ENCODE measurements around the gene APOBEC3A. TPM values are rescaled to one million over a fixed set of nuclear protein-coding genes. Genes with fewer than 3 reads are reported as not detected.

APOBEC3A gene
- total and polyA plus RNA-seq, 2 of the 4 experiments (the other 2 are of a cell fraction): not detected

- no peak overlapping the region for H3K23ac ChIP-seq (ENCODE audit: low read depth, low read length)
- no peak overlapping the region for H2BK120ac ChIP-seq (ENCODE audit: low read depth, low read length)
- no TSS peak for BruUV-seq (replicated peaks)
- H3K27me3 ChIP-seq (ENCODE audit: control insufficient read depth, insufficient read depth, low read length): peaks cover 51% of the 10 kb centered on the region
- no peaks in the 10 kb centered on the region for H3K9me1 ChIP-seq (ENCODE audit: insufficient read depth, low read length)
- no peak overlapping the region for H2BK5ac ChIP-seq (ENCODE audit: low read depth, low read length, poor library complexity, severe bottlenecking)
- no peak overlapping the region for H4K5ac ChIP-seq (ENCODE audit: low read depth, low read length)
- H3K27ac ChIP-seq (ENCODE audit: insufficient read depth, low read length): no peak overlapping the region
- DNase-seq (no peak), ATAC-seq (ENCODE audit: low read depth) (no peak)
- no peak overlapping the region for H2AK5ac ChIP-seq (ENCODE audit: low read depth, low read length)
- H3K9ac ChIP-seq (ENCODE audit: low read depth, low read length): no peak overlapping the region
- no peak overlapping the region for H2BK15ac ChIP-seq (ENCODE audit: low read depth, low read length)
- H4K8ac ChIP-seq (ENCODE audit: low read depth in 2 of 2, low read length in 2 of 2): no peak overlapping the region
- H2AFZ ChIP-seq (replicated peaks; ENCODE audit: low read length, poor library complexity): no peak overlapping the region
- H2BK20ac ChIP-seq (ENCODE audit: low read depth, low read length): no peak overlapping the region
- CTCF ChIA-PET: no interaction called here
- H3K56ac ChIP-seq (ENCODE audit: extremely low read depth, insufficient read depth, low read length): no peak overlapping the region
- no peaks in the 10 kb centered on the region for H3K9me3 ChIP-seq (ENCODE audit: control insufficient read depth, insufficient read depth, low read length)
- H3K4me3 ChIP-seq (ENCODE audit: insufficient read depth, low read depth, low read length): no peak overlapping the region
- H3K18ac ChIP-seq (ENCODE audit: low read depth, low read length): no peak overlapping the region
- in situ Hi-C loops (cut with MboI; ENCODE audit: low sequenced_read_pairs) (no loop called here), dilution Hi-C loops (cut with HindIII; ENCODE audit: low sequenced_read_pairs, unreplicated experiment) (no loop called here), intact Hi-C loops (cut with micrococcal nuclease) (no loop called here)
- no peak for TF ChIP-seq RCOR1 (IDR thresholded peaks at IDR 0.05; ENCODE audit: insufficient replicate concordance, low read length)
- TF ChIP-seq RFX5 (IDR thresholded peaks at IDR 0.05; ENCODE audit: low read depth, low read length): no peak
- no peak for TF ChIP-seq FOS (IDR thresholded peaks at IDR 0.05; ENCODE audit: low read depth, low read length)
- no peak for TF ChIP-seq CEBPB (IDR thresholded peaks at IDR 0.05; ENCODE audit: low read depth, low read length)
- no peak for TF ChIP-seq RAD21 (IDR thresholded peaks at IDR 0.05; ENCODE audit: low read length)
- TF ChIP-seq MAFK (IDR thresholded peaks at IDR 0.05; ENCODE audit: low read depth, low read length): no peak
- TF ChIP-seq NFE2L2 (IDR thresholded peaks at IDR 0.05; ENCODE audit: low read depth, low read length): no peak
- no peaks in the 10 kb centered on the region for H3K4me1 ChIP-seq (ENCODE audit: control insufficient read depth, insufficient read depth, low read length)
- no peaks in the 10 kb centered on the region; the same call in none of the 2 replicates for H4K20me1 ChIP-seq (ENCODE audit: insufficient read depth, low read length)
- H3K14ac ChIP-seq (replicated peaks; ENCODE audit: low read depth, low read length): no peak overlapping the region
- POLR2A ChIA-PET (ENCODE audit: unreplicated experiment): no interaction called here
- no CpG with 5 or more reads among the region's 7 CpGs for WGBS, 2 experiments (ENCODE audit: extremely low coverage in 2 of 2, insufficient read length in 1 of 2)
- no peaks in the 10 kb centered on the region for H3K79me1 ChIP-seq (ENCODE audit: low read depth in 1 of 2, low read length in 2 of 2)
- H3K4ac ChIP-seq (ENCODE audit: low read depth, low read length): no peak overlapping the region
- no peak overlapping the region for H3K4me2 ChIP-seq (ENCODE audit: low read depth, low read length)
- no peaks in the 10 kb centered on the region for H3K36me3 ChIP-seq (ENCODE audit: control insufficient read depth, insufficient read depth, low read length)
- H4K91ac ChIP-seq (ENCODE audit: insufficient read depth, low read depth, low read length): no peak overlapping the region
- H2AK9ac ChIP-seq (replicated peaks; ENCODE audit: low read depth, low read length, poor library complexity): no peak overlapping the region
Observed at GRCh38 chr22:38964306-38964705, 6.9 kb downstream of the APOBEC3A start.
